Measurements from ENCODE around the gene U2AF2.

DNA sequence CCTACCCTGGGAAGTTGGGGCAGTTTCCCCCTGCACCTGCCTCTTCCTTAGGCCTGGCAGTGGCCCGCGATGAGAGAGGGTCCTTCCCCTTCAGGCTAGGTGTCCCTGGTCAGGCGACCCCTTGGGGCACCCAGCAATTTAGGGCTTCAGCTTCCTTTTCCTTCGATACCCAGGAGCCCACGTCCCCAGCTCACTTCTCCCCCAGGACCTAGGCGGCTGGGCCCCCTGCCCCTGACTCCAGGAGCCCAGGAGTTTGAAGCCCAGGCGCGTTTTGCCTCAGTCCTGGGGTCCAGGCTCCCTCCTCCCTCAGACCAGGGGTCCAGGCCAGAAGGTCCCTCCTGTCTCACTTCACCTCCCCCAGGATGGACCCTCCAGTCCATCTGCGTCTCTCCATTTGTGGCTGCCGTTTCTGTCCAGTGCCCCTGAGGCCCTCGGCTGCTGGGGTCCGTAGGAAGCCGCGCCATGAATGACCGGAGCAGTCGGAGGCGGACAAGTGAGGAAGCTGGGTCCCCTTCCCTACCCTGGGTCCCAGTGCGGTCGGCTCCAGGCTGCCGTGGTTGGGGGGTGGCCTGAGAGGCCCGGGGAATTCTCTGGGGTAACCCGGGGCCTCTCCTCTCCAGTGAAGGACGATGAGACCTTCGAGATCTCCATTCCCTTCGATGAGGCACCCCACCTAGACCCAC, 6.1 kb upstream of the U2AF2 start:
- TF ChIP-seq, protein P1, sequence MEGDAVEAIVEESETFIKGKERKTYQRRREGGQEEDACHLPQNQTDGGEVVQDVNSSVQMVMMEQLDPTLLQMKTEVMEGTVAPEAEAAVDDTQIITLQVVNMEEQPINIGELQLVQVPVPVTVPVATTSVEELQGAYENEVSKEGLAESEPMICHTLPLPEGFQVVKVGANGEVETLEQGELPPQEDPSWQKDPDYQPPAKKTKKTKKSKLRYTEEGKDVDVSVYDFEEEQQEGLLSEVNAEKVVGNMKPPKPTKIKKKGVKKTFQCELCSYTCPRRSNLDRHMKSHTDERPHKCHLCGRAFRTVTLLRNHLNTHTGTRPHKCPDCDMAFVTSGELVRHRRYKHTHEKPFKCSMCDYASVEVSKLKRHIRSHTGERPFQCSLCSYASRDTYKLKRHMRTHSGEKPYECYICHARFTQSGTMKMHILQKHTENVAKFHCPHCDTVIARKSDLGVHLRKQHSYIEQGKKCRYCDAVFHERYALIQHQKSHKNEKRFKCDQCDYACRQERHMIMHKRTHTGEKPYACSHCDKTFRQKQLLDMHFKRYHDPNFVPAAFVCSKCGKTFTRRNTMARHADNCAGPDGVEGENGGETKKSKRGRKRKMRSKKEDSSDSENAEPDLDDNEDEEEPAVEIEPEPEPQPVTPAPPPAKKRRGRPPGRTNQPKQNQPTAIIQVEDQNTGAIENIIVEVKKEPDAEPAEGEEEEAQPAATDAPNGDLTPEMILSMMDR (IDR thresholded peaks at IDR 0.05; ENCODE audit: poor library complexity, severe bottlenecking) = no peak
- TF ChIP-seq POLR2AphosphoS5 (IDR thresholded peaks at IDR 0.05) (no peak), SMC3 (conservative IDR thresholded peaks at IDR 0.05; ENCODE audit: poor library complexity) (no peak), EP300 (conservative IDR thresholded peaks at IDR 0.05; ENCODE audit: poor library complexity, severe bottlenecking) (no peak), EZH2 (IDR thresholded peaks at IDR 0.05; ENCODE audit: borderline replicate concordance, insufficient read depth, low read length, poor library complexity, severe bottlenecking) (no peak), MXI1 (conservative IDR thresholded peaks at IDR 0.05; ENCODE audit: poor library complexity, severe bottlenecking) (no peak), TAF1 (IDR thresholded peaks at IDR 0.05; ENCODE audit: low read depth) (no peak)
- TF ChIP-seq, protein P2, sequence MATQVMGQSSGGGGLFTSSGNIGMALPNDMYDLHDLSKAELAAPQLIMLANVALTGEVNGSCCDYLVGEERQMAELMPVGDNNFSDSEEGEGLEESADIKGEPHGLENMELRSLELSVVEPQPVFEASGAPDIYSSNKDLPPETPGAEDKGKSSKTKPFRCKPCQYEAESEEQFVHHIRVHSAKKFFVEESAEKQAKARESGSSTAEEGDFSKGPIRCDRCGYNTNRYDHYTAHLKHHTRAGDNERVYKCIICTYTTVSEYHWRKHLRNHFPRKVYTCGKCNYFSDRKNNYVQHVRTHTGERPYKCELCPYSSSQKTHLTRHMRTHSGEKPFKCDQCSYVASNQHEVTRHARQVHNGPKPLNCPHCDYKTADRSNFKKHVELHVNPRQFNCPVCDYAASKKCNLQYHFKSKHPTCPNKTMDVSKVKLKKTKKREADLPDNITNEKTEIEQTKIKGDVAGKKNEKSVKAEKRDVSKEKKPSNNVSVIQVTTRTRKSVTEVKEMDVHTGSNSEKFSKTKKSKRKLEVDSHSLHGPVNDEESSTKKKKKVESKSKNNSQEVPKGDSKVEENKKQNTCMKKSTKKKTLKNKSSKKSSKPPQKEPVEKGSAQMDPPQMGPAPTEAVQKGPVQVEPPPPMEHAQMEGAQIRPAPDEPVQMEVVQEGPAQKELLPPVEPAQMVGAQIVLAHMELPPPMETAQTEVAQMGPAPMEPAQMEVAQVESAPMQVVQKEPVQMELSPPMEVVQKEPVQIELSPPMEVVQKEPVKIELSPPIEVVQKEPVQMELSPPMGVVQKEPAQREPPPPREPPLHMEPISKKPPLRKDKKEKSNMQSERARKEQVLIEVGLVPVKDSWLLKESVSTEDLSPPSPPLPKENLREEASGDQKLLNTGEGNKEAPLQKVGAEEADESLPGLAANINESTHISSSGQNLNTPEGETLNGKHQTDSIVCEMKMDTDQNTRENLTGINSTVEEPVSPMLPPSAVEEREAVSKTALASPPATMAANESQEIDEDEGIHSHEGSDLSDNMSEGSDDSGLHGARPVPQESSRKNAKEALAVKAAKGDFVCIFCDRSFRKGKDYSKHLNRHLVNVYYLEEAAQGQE (IDR thresholded peaks at IDR 0.05; ENCODE audit: borderline replicate concordance) = no peak

Data from neural cell (in vitro differentiated cells).